ENCODE results near the gene KIF3C. TPM values are rescaled to one million over a fixed set of nuclear protein-coding genes. Genes with fewer than 3 reads are reported as not detected.

KIF3C gene
- total and polyA plus RNA-seq, 9 of the 15 experiments (the other 6 are each of a cell fraction or from before 2014, with no cell fraction given) = 0.69 to 6.7 (median 3.3) TPM

- TF ChIP-seq BCL6 (CRISPR knock-in tag; IDR thresholded peaks at IDR 0.05) = no peak
- TF ChIP-seq ZFX (CRISPR knock-in tag; IDR thresholded peaks at IDR 0.05) = peak; percentile 75
- no peak for TF ChIP-seq ZNF3 (CRISPR knock-in tag; IDR thresholded peaks at IDR 0.05)
- TF ChIP-seq ZNF551 (CRISPR knock-in tag; IDR thresholded peaks at IDR 0.05) = no peak
- TF ChIP-seq BMI1 (IDR thresholded peaks at IDR 0.05; ENCODE audit: low read length) = no peak
- TF ChIP-seq NCOA4 (IDR thresholded peaks at IDR 0.05; ENCODE audit: partially characterized antibody) = no peak
- peak; percentile 69 for TF ChIP-seq ARID4B (CRISPR knock-in tag; IDR thresholded peaks at IDR 0.05)
- peak; percentile 39 for TF ChIP-seq RBM22 (IDR thresholded peaks at IDR 0.05; ENCODE audit: low read depth, low read length, poor library complexity, severe bottlenecking)
- no peak for TF ChIP-seq IRF2 (CRISPR knock-in tag; IDR thresholded peaks at IDR 0.05)
- TF ChIP-seq GTF2E2 (tag; IDR thresholded peaks at IDR 0.05) = peak; percentile 94; the same call in 1 of the 2 replicates
- peak; percentile 52; the same call in 1 of the 2 replicates for TF ChIP-seq CREB3L1 (IDR thresholded peaks at IDR 0.05; ENCODE audit: borderline replicate concordance, low read depth)
- TF ChIP-seq ZBTB33 (CRISPR knock-in tag; IDR thresholded peaks at IDR 0.05) = no peak
- TF ChIP-seq UBTF (IDR thresholded peaks at IDR 0.05; ENCODE audit: borderline replicate concordance in 1 of 2, low read depth in 2 of 2, low read length in 2 of 2) = 0 out of 4 replicates have a peak, but pooled peaks have one; percentile 17 to 24
- no peak for TF ChIP-seq ZFP91 (CRISPR knock-in tag; IDR thresholded peaks at IDR 0.05)
Measured at GRCh38 chr2:25877431-25878360, 104.6 kb downstream of the KIF3C start (continued).
